GM23248 (cell line): ENCODE results near the gene CSMD2. TPM values are rescaled to one million over a fixed set of nuclear protein-coding genes. Genes with fewer than 3 reads are reported as not detected.

Source experiments
- DNase-seq: peaks from one replicate; pipeline ENCODE4 v3.0.0-alpha.2; 2015
- H2AFZ ChIP-seq: fragments of 200-600 bp; sonication (generic); 2 replicates; pipeline ENCODE4 v1.6.1; 2016; ENCODE audit warnings: antibody characterized with exemption
- H3F3A ChIP-seq: fragments of 200-600 bp; sonication (generic); 2 replicates; pipeline ENCODE4 v1.6.1; 2016; ENCODE audit warnings: mild to moderate bottlenecking, antibody characterized with exemption, mixed run types; ENCODE audit not compliant: insufficient read depth
- H3K27ac ChIP-seq: fragments of 200-600 bp; sonication (generic); 2 replicates; pipeline ENCODE4 v1.5.1; 2016; ENCODE audit warnings: mild to moderate bottlenecking
- H3K27me3 ChIP-seq: fragments of 200-600 bp; sonication (generic); replicated peaks from 2 replicates; pipeline ENCODE4 v1.6.1; 2016; ENCODE audit warnings: mild to moderate bottlenecking; ENCODE audit not compliant: insufficient read depth
- H3K36me3 ChIP-seq: fragments of 200-600 bp; sonication (generic); 2 replicates; pipeline ENCODE4 v1.6.1; 2016; ENCODE audit warnings: low read depth, mild to moderate bottlenecking
- H3K4me1 ChIP-seq: fragments of 200-600 bp; sonication (generic); 2 replicates; pipeline ENCODE4 v1.6.1; 2016; ENCODE audit warnings: mild to moderate bottlenecking; ENCODE audit not compliant: insufficient read depth
- H3K4me2 ChIP-seq: fragments of 200-600 bp; sonication (generic); one replicate; pipeline ENCODE4 v1.6.1; 2016; ENCODE audit warnings: mild to moderate bottlenecking; ENCODE audit not compliant: unreplicated experiment
- H3K4me3 ChIP-seq: fragments of 200-600 bp; sonication (generic); 2 replicates; pipeline ENCODE4 v1.5.1; 2016; ENCODE audit warnings: mild to moderate bottlenecking
- H3K79me2 ChIP-seq: fragments of 200-600 bp; sonication (generic); 2 replicates; pipeline ENCODE4 v1.6.1; 2016; ENCODE audit warnings: mild to moderate bottlenecking; ENCODE audit not compliant: insufficient read depth
- H3K9ac ChIP-seq: fragments of 200-600 bp; sonication (generic); 2 replicates; pipeline ENCODE4 v1.6.1; 2016; ENCODE audit warnings: mild to moderate bottlenecking
- H3K9me2 ChIP-seq: fragments of 200-600 bp; sonication (generic); 2 replicates; pipeline ENCODE4 v1.6.1; 2016; ENCODE audit warnings: mixed run types, mild to moderate bottlenecking, moderate library complexity; ENCODE audit not compliant: insufficient read depth
- H3K9me3 ChIP-seq: fragments of 200-600 bp; sonication (generic); one replicate; pipeline ENCODE4 v1.6.1; 2017; ENCODE audit warnings: low read depth
- H4K20me1 ChIP-seq: fragments of 200-600 bp; sonication (generic); 2 replicates; pipeline ENCODE4 v1.6.0; 2016; ENCODE audit not compliant: insufficient read depth
- EZH2 ChIP-seq: fragments of 200-600 bp; sonication (generic); IDR thresholded peaks from 2 replicates; pipeline ENCODE4 v1.6.1; 2018; ENCODE audit warnings: antibody characterized with exemption, mild to moderate bottlenecking; ENCODE audit not compliant: insufficient read depth, poor library complexity, severe bottlenecking
- EZH2phosphoT487 ChIP-seq: fragments of 200-600 bp; sonication (generic); IDR thresholded peaks from 2 replicates; pipeline ENCODE4 v1.6.1; 2018; ENCODE audit warnings: antibody characterized with exemption, moderate library complexity, mild to moderate bottlenecking, low read depth; ENCODE audit not compliant: insufficient read depth
- WGBS, 2 experiments: methylation state at CpG; one replicate each; pipeline ENCODE4 v1.1.6; 2015 to 2017; ENCODE audit warnings: low lambda C conversion rate in 2 of 2, low coverage in 1 of 2; ENCODE audit errors: missing lambda C conversion rate in 2 of 2; 5-methylcytosine and 5-hydroxymethylcytosine counted together
- in situ Hi-C: fragments of 300-500 bp; cut with MboI; formaldehyde crosslinking; loops from 2 replicates; pipeline ENCODE4 v1.15.0; 2020
- polyA plus RNA-seq: library from polyadenylated mRNA; unstranded; fragments of >200 nt; fragmentation: Nextera tagmentation; extraction: Ambion mirVana; gene quantifications from 2 replicates; pipeline ENCODE4 v1.2.1, GENCODE V29; 2016
- total RNA-seq: library from RNA; depleted of rRNA; stranded (reverse); fragments of >200 nt; shearing (Covaris generic); gene quantifications from 2 replicates; pipeline ENCODE4 v1.2.3, GENCODE V29; 2014

The CSMD2 gene
- total and polyA plus RNA-seq, 2 experiments from 2014 or later: 4.5 to 7.1 TPM

DNA sequence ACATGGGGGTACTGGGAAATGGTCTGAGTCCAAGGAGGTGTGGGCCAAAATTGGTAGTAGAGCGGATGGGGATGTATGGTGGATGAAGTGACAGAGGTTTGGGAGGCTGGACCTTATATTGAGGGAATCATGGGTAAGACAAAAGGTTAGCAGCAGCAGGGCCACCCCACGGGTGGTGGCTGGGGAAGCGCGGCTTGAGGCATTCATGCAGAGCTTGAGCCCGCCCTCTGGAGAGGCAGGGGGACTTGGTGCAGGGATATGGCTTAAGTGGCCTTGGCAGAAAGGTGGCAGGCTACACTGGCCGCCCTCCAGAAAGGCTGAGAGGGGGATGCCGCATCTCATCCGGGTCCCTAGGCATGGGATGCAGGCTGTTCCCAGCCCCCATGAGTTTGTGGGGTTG lies 269.6 kb downstream of the CSMD2 start:
- TF ChIP-seq EZH2 (no peak), EZH2phosphoT487 (no peak)
- DNase-seq: no peak
- H3F3A ChIP-seq: peaks cover 20% of the 10 kb centered on the region
- H3K9me3 ChIP-seq: no peaks in the 10 kb centered on the region
- WGBS, 2 experiments: 93 to 98% methylated on average over 8 of the region's 8 CpGs
- H3K27ac ChIP-seq: no peak overlapping the region
- peaks cover 23% of the 10 kb centered on the region for H3K4me1 ChIP-seq
- H3K36me3 ChIP-seq: no peaks in the 10 kb centered on the region
- no peak overlapping the region for H3K4me2 ChIP-seq
- H3K4me3 ChIP-seq: no peak overlapping the region
- in situ Hi-C loops: no loop called here
- no peak overlapping the region for H3K9ac ChIP-seq
- no peaks in the 10 kb centered on the region for H4K20me1 ChIP-seq
- H2AFZ ChIP-seq: no peak overlapping the region
- peaks cover 22% of the 10 kb centered on the region for H3K79me2 ChIP-seq
- H3K9me2 ChIP-seq: no peaks in the 10 kb centered on the region
- no peaks in the 10 kb centered on the region for H3K27me3 ChIP-seq

DNA sequence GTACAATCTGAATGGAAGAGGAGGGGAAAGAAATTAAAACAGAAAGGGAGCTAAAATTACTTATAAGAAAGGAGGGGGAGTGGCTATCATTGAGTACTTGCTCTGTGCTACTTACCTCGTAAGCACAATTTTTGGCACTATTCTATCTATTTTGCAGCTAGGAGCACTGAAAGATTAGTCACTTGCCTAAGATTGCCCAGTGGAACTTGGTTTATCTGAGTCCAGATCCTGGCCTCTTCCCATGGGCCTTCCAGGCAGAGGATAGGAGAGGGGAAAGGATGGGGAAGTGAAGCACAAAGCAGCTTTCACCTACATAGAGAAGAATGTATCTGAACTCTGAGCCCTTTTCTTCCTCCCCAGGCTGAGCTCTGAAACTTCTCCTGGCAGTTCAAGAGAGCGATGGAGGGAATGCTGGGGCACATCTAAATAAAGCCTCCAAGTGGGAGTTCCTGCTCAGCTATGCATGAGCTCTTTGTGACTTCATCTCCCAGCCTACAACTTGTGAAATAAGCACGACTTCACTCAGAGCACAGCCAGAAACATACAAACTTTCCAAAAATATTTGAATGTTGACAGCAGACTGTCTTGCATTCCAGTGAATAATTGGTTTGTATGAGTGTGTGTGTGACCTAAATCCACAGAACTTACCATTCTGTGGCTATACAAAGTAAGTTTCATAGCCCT lies 271.7 kb downstream of the CSMD2 start:
- Histone ChIP-seq H3K36me3 (no peaks in the 10 kb centered on the region), H3K4me3 (peak overlapping the region; percentile 47), H3F3A (peaks cover 20% of the 10 kb centered on the region), H3K9me2 (no peaks in the 10 kb centered on the region), H3K4me2 (peak overlapping the region; percentile 62), H3K79me2 (peaks cover 34% of the 10 kb centered on the region), H3K4me1 (peaks cover 23% of the 10 kb centered on the region), H2AFZ (peak overlapping the region; percentile 56), H3K27me3 (no peaks in the 10 kb centered on the region), H4K20me1 (no peaks in the 10 kb centered on the region), H3K9ac (peak overlapping the region; percentile 59), H3K27ac (peak overlapping the region; percentile 83), H3K9me3 (no peaks in the 10 kb centered on the region)
- WGBS, 2 experiments: 0% methylated on average over 3 of the region's 3 CpGs
- in situ Hi-C loops: no loop called here
- TF ChIP-seq EZH2phosphoT487 (no peak), EZH2 (no peak)
- DNase-seq: peak; percentile 95

DNA sequence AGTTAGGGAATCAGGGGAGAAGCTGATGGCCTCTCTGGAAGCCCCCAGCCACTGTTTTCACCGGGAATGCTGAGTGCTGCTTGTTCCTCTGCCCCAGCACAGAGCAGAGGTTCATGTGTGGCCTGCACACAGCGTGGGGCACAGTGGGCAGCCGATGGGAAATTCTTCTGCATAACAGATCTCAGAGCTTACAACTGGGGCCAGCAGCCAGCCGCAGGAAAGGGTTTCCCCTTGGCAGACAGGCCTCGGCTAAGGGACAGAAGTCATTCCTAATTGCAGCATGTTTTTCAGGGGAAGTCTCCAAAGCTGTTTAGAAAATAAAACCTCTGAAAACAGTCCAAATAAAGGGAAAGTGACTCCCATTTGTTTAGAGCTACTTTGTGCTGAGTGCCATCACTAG lies 278.5 kb downstream of the CSMD2 start:
- Histone ChIP-seq H3K4me3 (no peak overlapping the region), H4K20me1 (no peaks in the 10 kb centered on the region), H3K27ac (no peak overlapping the region), H3K36me3 (no peaks in the 10 kb centered on the region), H3K79me2 (peaks cover 59% of the 10 kb centered on the region), H3K9ac (no peak overlapping the region), H3F3A (no peaks in the 10 kb centered on the region), H3K27me3 (no peaks in the 10 kb centered on the region), H3K4me2 (no peak overlapping the region), H3K4me1 (no peaks in the 10 kb centered on the region), H3K9me3 (no peaks in the 10 kb centered on the region), H3K9me2 (no peaks in the 10 kb centered on the region), H2AFZ (no peak overlapping the region)
- DNase-seq: no peak
- in situ Hi-C loops: no loop called here
- WGBS, 2 experiments: 29 to 30% methylated on average over 5 of the region's 5 CpGs
- no peak for TF ChIP-seq EZH2phosphoT487
- TF ChIP-seq EZH2: no peak

DNA sequence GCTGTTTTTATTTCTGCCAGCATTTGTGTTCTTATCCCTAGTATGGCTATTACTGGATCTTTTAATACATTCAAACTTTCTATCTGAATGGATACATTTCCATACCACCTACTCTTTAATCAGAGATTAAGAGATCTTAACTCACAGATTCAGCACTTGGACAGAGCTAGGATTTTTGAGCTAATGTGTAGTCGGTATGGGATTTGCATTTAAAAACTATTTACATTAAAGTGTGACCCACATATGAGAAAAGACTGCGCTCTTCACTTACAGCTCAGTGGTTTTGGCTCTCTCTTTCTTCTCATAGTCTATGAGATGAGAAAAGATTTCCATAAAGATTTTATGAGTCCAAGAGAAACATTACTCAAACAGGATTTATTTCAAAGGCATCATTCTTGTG lies 284.7 kb downstream of the CSMD2 start:
- no peak overlapping the region for H2AFZ ChIP-seq
- DNase-seq: peak; percentile 58
- peaks cover 35% of the 10 kb centered on the region for H3F3A ChIP-seq
- TF ChIP-seq EZH2phosphoT487 (no peak), EZH2 (no peak)
- 54 to 58% methylated on average over 2 of the region's 2 CpGs for WGBS, 2 experiments
- H3K27ac ChIP-seq: no peak overlapping the region
- no peak overlapping the region for H3K4me3 ChIP-seq
- no peaks in the 10 kb centered on the region for H3K9me3 ChIP-seq
- H4K20me1 ChIP-seq: no peaks in the 10 kb centered on the region
- no peaks in the 10 kb centered on the region for H3K36me3 ChIP-seq
- no peak overlapping the region for H3K9ac ChIP-seq
- no peaks in the 10 kb centered on the region for H3K9me2 ChIP-seq
- H3K4me2 ChIP-seq: peak overlapping the region; percentile 10
- H3K4me1 ChIP-seq: peaks cover 35% of the 10 kb centered on the region
- no peaks in the 10 kb centered on the region for H3K27me3 ChIP-seq
- peaks cover 17% of the 10 kb centered on the region for H3K79me2 ChIP-seq
- in situ Hi-C loops: no loop called here
